ENCODE data around the gene RAB6B.

GRCh38 chr3:133943031-133943535, 47.4 kb upstream of the RAB6B start:
- no peak for TF ChIP-seq CTCF (IDR thresholded peaks at IDR 0.05)
- TF ChIP-seq POLR2A (IDR thresholded peaks at IDR 0.05): no peak
